PC-9 (cell line): ENCODE measurements around the gene ZSCAN10. TPM values are rescaled to one million over a fixed set of nuclear protein-coding genes. Genes with fewer than 3 reads are reported as not detected.
A peak's percentile ranks its signal among the peaks of the same experiment; 100 is the strongest.

Source experiments
- BruUV-seq: library from RNA; stranded (reverse); fragments of 400-500 nt; replicated peaks from 2 replicates; lab custom pipeline; 2021; lab: Mats Ljungman, UMichigan
- CTCF ChIA-PET: fragments of 300-600 bp; sonication (Branson Sonifier 250); formaldehyde crosslinking; loops from one replicate; lab custom pipeline; 2022; ENCODE audit warnings: antibody characterized with exemption; lab: Charles Lee
- POLR2A ChIA-PET: fragments of 300-600 bp; sonication (Branson Sonifier 250); formaldehyde crosslinking; loops from one replicate; lab custom pipeline; 2022; ENCODE audit warnings: antibody characterized with exemption; ENCODE audit not compliant: unreplicated experiment; lab: Charles Lee
- DNase-seq, 2 experiments: peaks; one replicate each; pipeline versions ENCODE4 v3.0.0 to v3.0.0-alpha.2; 2015 to 2022; ENCODE audit warnings: mixed read lengths in 1 of 2
- H2AFZ ChIP-seq: fragments of 200-600 bp; sonication (generic); 2 replicates; pipeline ENCODE4 v1.8.1; 2017; ENCODE audit warnings: antibody characterized with exemption
- H3F3A ChIP-seq: fragments of 200-600 bp; sonication (generic); 2 replicates; pipeline ENCODE4 v1.8.1; 2017; ENCODE audit warnings: antibody characterized with exemption, mild to moderate bottlenecking, low read depth; ENCODE audit not compliant: insufficient read depth
- H3K27ac ChIP-seq: fragments of 200-600 bp; sonication (generic); 2 replicates; pipeline ENCODE4 v1.6.1; 2016; ENCODE audit warnings: mixed run types
- H3K27me3 ChIP-seq: fragments of 200-600 bp; sonication (generic); 2 replicates; pipeline ENCODE4 v1.6.1; 2016; ENCODE audit warnings: low read depth, mixed run types; ENCODE audit not compliant: insufficient read depth
- H3K36me3 ChIP-seq: fragments of 200-600 bp; sonication (generic); 2 replicates; pipeline ENCODE4 v1.6.1; 2016; ENCODE audit warnings: low read depth, mixed run types
- H3K4me1 ChIP-seq: fragments of 200-600 bp; sonication (generic); replicated peaks from 2 replicates; pipeline ENCODE4 v1.6.1; 2016; ENCODE audit warnings: mixed run types; ENCODE audit not compliant: insufficient read depth
- H3K4me2 ChIP-seq: fragments of 200-600 bp; sonication (generic); 2 replicates; pipeline ENCODE4 v1.6.1; 2017; ENCODE audit warnings: mixed run types
- H3K4me3 ChIP-seq: fragments of 200-600 bp; sonication (generic); 2 replicates; pipeline ENCODE4 v1.6.1; 2016; ENCODE audit warnings: mixed run types
- H3K79me2 ChIP-seq: fragments of 200-600 bp; sonication (generic); 2 replicates; pipeline ENCODE4 v1.6.1; 2017; ENCODE audit warnings: low read depth, mixed run types
- H3K9me2 ChIP-seq: fragments of 200-600 bp; sonication (generic); 2 replicates; pipeline ENCODE4 v1.8.1; 2017; ENCODE audit warnings: mild to moderate bottlenecking; ENCODE audit not compliant: insufficient read depth
- H3K9me3 ChIP-seq: fragments of 200-600 bp; sonication (generic); 2 replicates; pipeline ENCODE4 v1.8.1; 2016; ENCODE audit warnings: low read depth; ENCODE audit not compliant: insufficient read depth
- H4K20me1 ChIP-seq: fragments of 200-600 bp; sonication (generic); 2 replicates; pipeline ENCODE4 v1.8.1; 2017; ENCODE audit not compliant: insufficient read depth
- EZH2 ChIP-seq: fragments of 200-600 bp; sonication (generic); IDR thresholded peaks from 2 replicates; pipeline ENCODE4 v1.8.0; 2017; ENCODE audit warnings: antibody characterized with exemption, low read depth
- intact Hi-C: fragments of 100-400 bp; cut with micrococcal nuclease; formaldehyde crosslinking; loops from one replicate; pipeline ENCODE4 v1.10.0; 2022; ENCODE audit not compliant: unreplicated experiment
- total RNA-seq: library from RNA; stranded (reverse); gene quantifications from 2 replicates; pipeline ENCODE4 v1.2.3, GENCODE V29; 2021
- TF ChIP-seq, protein P1 (sequence below): fragments of 200-600 bp; sonication (generic); conservative IDR thresholded peaks from 2 replicates; pipeline ENCODE4 v1.6.1; 2017; ENCODE audit warnings: mixed run types, antibody characterized with exemption, mild to moderate bottlenecking, moderate library complexity

ZSCAN10 gene
- total RNA-seq, 1 experiment from 2014 or later = not detected

DNA sequence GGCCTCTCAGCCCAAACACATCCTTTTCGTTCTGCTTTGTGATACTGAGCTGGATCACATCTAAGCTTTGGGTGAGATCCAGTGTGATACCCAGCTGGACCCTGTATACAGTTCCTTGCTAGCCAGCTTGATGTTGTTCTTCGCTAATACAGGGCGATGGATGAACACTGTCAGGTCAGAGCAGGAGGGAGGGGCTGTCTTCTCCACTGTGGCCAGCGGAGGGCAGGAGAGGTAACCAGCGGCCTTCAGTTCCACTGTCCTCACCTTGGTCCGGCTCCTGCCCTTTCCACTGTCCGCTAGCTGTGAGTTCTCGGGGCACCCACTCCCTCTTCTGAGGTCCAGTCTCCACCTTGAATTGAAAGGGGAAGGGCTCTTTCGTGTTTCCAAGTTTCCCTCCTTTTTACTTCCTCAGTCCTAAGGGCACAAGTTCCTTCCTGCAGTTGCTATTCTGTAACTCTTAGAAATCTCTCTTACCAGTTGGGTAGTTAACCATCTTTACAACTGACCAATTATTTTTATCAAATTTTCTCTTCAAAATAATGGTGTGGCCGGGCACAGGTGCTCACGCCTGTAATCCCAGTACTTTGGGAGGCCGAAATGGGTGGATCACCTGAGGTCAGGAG, 32.8 kb upstream of the ZSCAN10 start:
- H3K9me3 ChIP-seq = no peaks in the 10 kb centered on the region
- H3K4me2 ChIP-seq = no peak overlapping the region
- no peak overlapping the region for H3K27ac ChIP-seq
- H3K4me1 ChIP-seq = peaks cover 14% of the 10 kb centered on the region
- no peaks in the 10 kb centered on the region for H3K9me2 ChIP-seq
- no peaks in the 10 kb centered on the region for H3K27me3 ChIP-seq
- TF ChIP-seq EZH2 = no peak
- TF ChIP-seq, protein P1, sequence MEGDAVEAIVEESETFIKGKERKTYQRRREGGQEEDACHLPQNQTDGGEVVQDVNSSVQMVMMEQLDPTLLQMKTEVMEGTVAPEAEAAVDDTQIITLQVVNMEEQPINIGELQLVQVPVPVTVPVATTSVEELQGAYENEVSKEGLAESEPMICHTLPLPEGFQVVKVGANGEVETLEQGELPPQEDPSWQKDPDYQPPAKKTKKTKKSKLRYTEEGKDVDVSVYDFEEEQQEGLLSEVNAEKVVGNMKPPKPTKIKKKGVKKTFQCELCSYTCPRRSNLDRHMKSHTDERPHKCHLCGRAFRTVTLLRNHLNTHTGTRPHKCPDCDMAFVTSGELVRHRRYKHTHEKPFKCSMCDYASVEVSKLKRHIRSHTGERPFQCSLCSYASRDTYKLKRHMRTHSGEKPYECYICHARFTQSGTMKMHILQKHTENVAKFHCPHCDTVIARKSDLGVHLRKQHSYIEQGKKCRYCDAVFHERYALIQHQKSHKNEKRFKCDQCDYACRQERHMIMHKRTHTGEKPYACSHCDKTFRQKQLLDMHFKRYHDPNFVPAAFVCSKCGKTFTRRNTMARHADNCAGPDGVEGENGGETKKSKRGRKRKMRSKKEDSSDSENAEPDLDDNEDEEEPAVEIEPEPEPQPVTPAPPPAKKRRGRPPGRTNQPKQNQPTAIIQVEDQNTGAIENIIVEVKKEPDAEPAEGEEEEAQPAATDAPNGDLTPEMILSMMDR = peak; percentile 67
- H3K79me2 ChIP-seq = peaks cover 38% of the 10 kb centered on the region
- POLR2A ChIA-PET = interaction anchor here (0.7 kb wide), 1 partner anchor 28 kb away, joined by 4 read pairs; no protein-coding TSS in a partner anchor
- no peak overlapping the region for H2AFZ ChIP-seq
- peaks cover 54% of the 10 kb centered on the region for H3F3A ChIP-seq
- H3K4me3 ChIP-seq = no peak overlapping the region
- peaks cover 5% of the 10 kb centered on the region; the same call in 1 of the 2 replicates for H4K20me1 ChIP-seq
- CTCF ChIA-PET = interaction anchor here (0.6 to 0.7 kb wide), 3 partner anchors 21 to 1006 kb away, joined by 3 to 5 read pairs (median 4); no protein-coding TSS in a partner anchor
- DNase-seq = peak in 1 of 2 experiments; percentile 61
- intact Hi-C loops = loop anchor here (5.0 kb wide), 1 partner anchor 35 kb away; no protein-coding TSS in a partner anchor
- no TSS peak for BruUV-seq
- no peaks in the 10 kb centered on the region for H3K36me3 ChIP-seq

DNA sequence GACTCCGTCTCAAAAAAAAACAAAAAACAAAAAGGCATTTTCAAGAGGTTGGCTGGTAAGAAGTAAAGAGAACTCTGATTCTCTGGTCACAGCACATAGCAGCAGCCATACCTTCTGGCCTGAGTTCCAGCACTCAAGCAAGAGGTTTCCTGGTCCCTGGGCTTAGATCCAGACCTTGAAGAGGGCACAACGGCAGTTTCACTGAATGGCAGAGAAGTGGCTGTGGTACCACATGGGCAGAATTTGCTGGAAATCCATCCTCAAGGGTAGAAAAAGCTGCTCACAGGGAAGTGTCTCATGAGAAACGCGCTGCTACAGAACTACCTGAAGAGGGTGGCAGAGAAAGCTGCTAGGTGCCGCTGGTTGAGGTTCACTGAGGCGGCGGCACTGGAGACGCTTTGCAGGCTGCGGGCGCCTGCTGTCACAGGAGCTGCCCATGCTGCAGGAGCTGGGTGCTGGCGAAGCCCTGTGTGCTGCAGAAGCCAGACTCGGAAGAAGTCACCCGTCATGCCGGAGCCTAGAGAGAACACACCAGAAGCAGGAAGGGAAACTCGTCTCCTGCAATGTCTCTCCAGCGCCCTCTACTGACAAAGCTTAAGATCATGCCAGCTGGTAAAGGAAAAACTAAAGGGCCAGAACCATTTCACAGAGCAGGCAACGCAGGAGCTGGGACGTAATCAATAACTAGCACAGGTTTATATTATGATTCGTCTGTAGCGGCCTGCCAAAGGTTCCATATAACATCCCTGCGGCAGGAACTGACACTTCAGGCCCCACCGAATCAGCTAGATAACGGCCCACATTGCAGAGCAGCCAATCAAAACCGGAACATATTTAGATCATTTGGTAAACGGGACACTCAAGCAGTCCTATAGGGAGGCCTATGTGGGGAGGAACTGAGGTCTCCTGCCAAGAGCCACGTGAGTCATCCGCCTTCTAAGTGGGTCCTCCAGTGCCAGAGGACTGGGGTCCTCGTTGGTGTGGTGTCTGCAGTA, 30.3 kb upstream of the ZSCAN10 start:
- no peak overlapping the region for H2AFZ ChIP-seq
- peak; percentile 55 to 71 for DNase-seq
- intact Hi-C loops = loop anchor here (1.0 to 5.0 kb wide), 3 partner anchors 38 to 126 kb away; no protein-coding TSS in a partner anchor
- ChIA-PET POLR2A (interaction anchor here (0.6 to 0.7 kb wide), 4 partner anchors 29 to 144 kb away, joined by 3 to 14 read pairs (median 10); no protein-coding TSS in a partner anchor), CTCF (interaction anchor here (0.6 to 2.2 kb wide), 9 partner anchors 21 to 924 kb away, joined by 3 to 38 read pairs (median 4); partner anchors contain the start of gene MLST8)
- H3K9me3 ChIP-seq = no peaks in the 10 kb centered on the region
- no peaks in the 10 kb centered on the region for H3K9me2 ChIP-seq
- H3K27ac ChIP-seq = no peak overlapping the region
- H3K4me2 ChIP-seq = peak overlapping the region; percentile 39
- H3K79me2 ChIP-seq = peaks cover 24% of the 10 kb centered on the region
- no peaks in the 10 kb centered on the region for H3K36me3 ChIP-seq
- peaks cover 5% of the 10 kb centered on the region; the same call in 1 of the 2 replicates for H3K4me1 ChIP-seq
- no peak for TF ChIP-seq EZH2
- TF ChIP-seq, protein P1 = peak; percentile 87
- H4K20me1 ChIP-seq = peaks cover 5% of the 10 kb centered on the region; the same call in 1 of the 2 replicates
- BruUV-seq = no TSS peak
- H3K27me3 ChIP-seq = no peaks in the 10 kb centered on the region
- H3F3A ChIP-seq = peaks cover 56% of the 10 kb centered on the region
- no peak overlapping the region for H3K4me3 ChIP-seq

DNA sequence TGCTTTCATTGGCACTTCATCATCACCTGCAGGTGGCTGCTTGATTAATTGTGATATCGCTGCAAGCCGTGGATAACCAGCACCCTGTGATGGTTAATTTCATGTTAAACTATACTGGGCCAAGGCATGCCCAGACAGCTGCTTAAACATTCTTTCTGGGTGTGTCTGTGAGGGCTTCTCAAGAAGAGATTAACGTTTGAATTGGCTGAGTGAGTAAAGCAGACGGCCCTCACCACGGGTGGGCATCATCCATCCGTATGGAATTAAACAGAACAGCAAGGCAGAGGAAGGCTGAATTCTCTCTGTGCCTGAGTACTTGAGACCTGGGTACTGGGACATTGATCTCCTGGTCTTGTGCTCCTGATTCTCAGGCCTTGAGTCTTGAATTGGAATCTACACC, 28.7 kb upstream of the ZSCAN10 start:
- CTCF ChIA-PET = interaction anchor here (2.2 kb wide), 1 partner anchor 69 kb away, joined by 11 read pairs; no protein-coding TSS in a partner anchor
- Histone ChIP-seq H3K27me3 (no peaks in the 10 kb centered on the region), H3K79me2 (peaks cover 8% of the 10 kb centered on the region), H2AFZ (no peak overlapping the region), H3K9me2 (no peaks in the 10 kb centered on the region), H3K27ac (no peak overlapping the region), H3K4me2 (no peak overlapping the region), H4K20me1 (peaks cover 5% of the 10 kb centered on the region; the same call in 1 of the 2 replicates), H3K4me3 (no peak overlapping the region), H3F3A (peaks cover 66% of the 10 kb centered on the region), H3K4me1 (peaks cover 5% of the 10 kb centered on the region; the same call in 1 of the 2 replicates), H3K36me3 (no peaks in the 10 kb centered on the region), H3K9me3 (no peaks in the 10 kb centered on the region)
- TF ChIP-seq EZH2 = no peak
- TF ChIP-seq, protein P1 = no peak
- POLR2A ChIA-PET = interaction anchor here (0.6 to 0.7 kb wide), 2 partner anchors 96 to 519 kb away, joined by 5 to 6 read pairs; no protein-coding TSS in a partner anchor
- no TSS peak for BruUV-seq
- no peak for DNase-seq
- intact Hi-C loops = no loop called here
